Panc1 (cell line): Measurements from ENCODE around the gene KIAA1755. TPM values are rescaled to one million over a fixed set of nuclear protein-coding genes. Genes with fewer than 3 reads are reported as not detected.

Experiments
- ATAC-seq: fragments of 200-7000 bp; cut with Tn5 transposase; 2 replicates; pipeline ENCODE4 v1.9.1; 2020; ENCODE audit warnings: mild to moderate bottlenecking, moderate library complexity
- BruUV-seq: library from RNA; stranded (reverse); fragments of 400-500 nt; replicated peaks from 2 replicates; lab custom pipeline; 2021; lab: Mats Ljungman, UMichigan
- CTCF ChIA-PET: fragments of 300-600 bp; sonication (Branson Sonifier 250); formaldehyde crosslinking; loops from one replicate; lab custom pipeline; 2022; ENCODE audit warnings: antibody characterized with exemption; lab: Charles Lee
- POLR2A ChIA-PET: fragments of 300-600 bp; sonication (Branson Sonifier 250); formaldehyde crosslinking; loops from one replicate; lab custom pipeline; 2022; ENCODE audit warnings: antibody characterized with exemption; lab: Charles Lee
- DNase-seq: peaks from one replicate; pipeline ENCODE4 v3.0.0-alpha.2; 2010; ENCODE audit warnings: low read depth, low spot score
- H3K27ac ChIP-seq: 2 replicates; pipeline ENCODE4 v1.5.1; 2011; ENCODE audit warnings: mild to moderate bottlenecking, low read length, inconsistent platforms
- H3K27me3 ChIP-seq: fragments of 200-500 bp; sonication (Bioruptor generic); 2 replicates; pipeline ENCODE4 v1.6.0; 2014; ENCODE audit warnings: low read length, inconsistent platforms; ENCODE audit not compliant: control insufficient read depth, insufficient read depth
- H3K36me3 ChIP-seq: fragments of 200-500 bp; sonication (Bioruptor generic); 2 replicates; pipeline ENCODE4 v1.5.1; 2014; ENCODE audit warnings: inconsistent platforms, mild to moderate bottlenecking, low read length, moderate library complexity; ENCODE audit not compliant: control insufficient read depth, insufficient read depth
- H3K4me1 ChIP-seq: 2 replicates; pipeline ENCODE4 v1.5.1; 2011; ENCODE audit warnings: inconsistent platforms, mild to moderate bottlenecking, low read length, moderate library complexity; ENCODE audit not compliant: control insufficient read depth, insufficient read depth
- H3K4me3 ChIP-seq, 2 experiments: 2 replicates each; pipeline ENCODE4 v1.5.1; 2011 to 2012; ENCODE audit warnings: low read depth in 2 of 2, low read length in 2 of 2, mild to moderate bottlenecking in 2 of 2, inconsistent platforms in 1 of 2, moderate library complexity in 1 of 2
- H3K9me3 ChIP-seq: fragments of 200-500 bp; sonication (Bioruptor generic); 2 replicates; pipeline ENCODE4 v1.5.1; 2014; ENCODE audit warnings: low read depth, mild to moderate bottlenecking, inconsistent platforms, low read length, moderate library complexity; ENCODE audit not compliant: control insufficient read depth, insufficient read depth
- CTCF ChIP-seq: fragments of 450-650 bp; IDR thresholded peaks from 2 replicates; pipeline ENCODE4 v1.5.1; 2017; ENCODE audit warnings: mild to moderate bottlenecking
- POLR2AphosphoS5 ChIP-seq: IDR thresholded peaks from 2 replicates; pipeline ENCODE4 v1.6.1; 2012; ENCODE audit warnings: mild to moderate bottlenecking, low read depth, low read length, moderate library complexity
- REST ChIP-seq, 2 experiments: IDR thresholded peaks; 2 replicates each; pipeline ENCODE4 v1.6.1; 2011 to 2012; ENCODE audit warnings: low read depth in 2 of 2, control low read depth in 1 of 2, low read length in 1 of 2, mild to moderate bottlenecking in 1 of 2, moderate library complexity in 1 of 2; ENCODE audit not compliant: insufficient read depth in 1 of 2
- SIN3A ChIP-seq: IDR thresholded peaks from 2 replicates; pipeline ENCODE4 v1.6.1; 2012; ENCODE audit warnings: low read depth, mild to moderate bottlenecking, low read length, moderate library complexity, borderline replicate concordance; ENCODE audit not compliant: insufficient read depth
- TCF7L2 ChIP-seq: IDR thresholded peaks from 2 replicates; pipeline ENCODE4 v1.6.1; 2011; ENCODE audit warnings: mild to moderate bottlenecking, low read depth, low read length, inconsistent platforms
- in situ Hi-C: cut with HindIII; loops from 2 replicates; pipeline ENCODE4 v1.10.0; 2016; ENCODE audit warnings: low sequenced_read_pairs, low pct_unique_long_range_greater_than_20kb
- intact Hi-C: fragments of 100-400 bp; cut with micrococcal nuclease; formaldehyde crosslinking; loops from one replicate; pipeline ENCODE4 v1.10.0; 2022; ENCODE audit not compliant: unreplicated experiment
- total RNA-seq: library from RNA; stranded (reverse); gene quantifications from one replicate; pipeline ENCODE4 v1.2.1, GENCODE V29; 2021; ENCODE audit not compliant: unreplicated experiment

The KIAA1755 gene
- total RNA-seq, 1 experiment from 2014 or later, result 0.08 TPM

- intact Hi-C loops (loop anchor here (5.0 kb wide), 1 partner anchor 176 kb away; no protein-coding TSS in a partner anchor), in situ Hi-C loops (no loop called here)
- ATAC-seq (no peak), DNase-seq (no peak)
- POLR2A ChIA-PET, result no interaction called here
- CTCF ChIA-PET, result no interaction called here
- Histone ChIP-seq H3K27me3 (no peaks in the 10 kb centered on the region), H3K4me1 (no peaks in the 10 kb centered on the region), H3K36me3 (no peaks in the 10 kb centered on the region), H3K9me3 (no peaks in the 10 kb centered on the region), H3K27ac (no peak overlapping the region), H3K4me3 (no peak overlapping the region)
- TF ChIP-seq TCF7L2, result no peak
- no TSS peak for BruUV-seq
Measured at GRCh38 chr20:38230957-38231526, 29.5 kb downstream of the KIAA1755 start.

- Histone ChIP-seq H3K4me1 (no peaks in the 10 kb centered on the region), H3K36me3 (no peaks in the 10 kb centered on the region), H3K27ac (no peak overlapping the region), H3K4me3 (no peak overlapping the region), H3K27me3 (no peaks in the 10 kb centered on the region), H3K9me3 (no peaks in the 10 kb centered on the region)
- CTCF ChIA-PET, result interaction anchor here (1.1 kb wide), 1 partner anchor 92 kb away, joined by 3 read pairs; no protein-coding TSS in a partner anchor
- TF ChIP-seq CTCF (no peak), SIN3A (no peak), POLR2AphosphoS5 (no peak), REST (IDR thresholded peaks at IDR 0.05; ENCODE audit: insufficient read depth in 1 of 2, low read depth in 2 of 2, low read length in 1 of 2) (no peak), TCF7L2 (no peak)
- no TSS peak for BruUV-seq
- DNase-seq (no peak), ATAC-seq (no peak)
- in situ Hi-C loops (no loop called here), intact Hi-C loops (loop anchor here (5.0 kb wide), 1 partner anchor 177 kb away; no protein-coding TSS in a partner anchor)
- POLR2A ChIA-PET, result no interaction called here
Measured at GRCh38 chr20:38230253-38230551, 30.3 kb downstream of the KIAA1755 start.
